HepG2 (cell line): Measurements from ENCODE around the gene HAGHL. TPM values are rescaled to one million over a fixed set of nuclear protein-coding genes. Genes with fewer than 3 reads are reported as not detected.

ENCODE experiments used
- BORCS8-MEF2B ChIP-seq: sonication (generic); formaldehyde crosslinking; IDR thresholded peaks from 2 replicates; pipeline ENCODE4 v1.8.0; 2022; ENCODE audit warnings: mild to moderate bottlenecking, missing genetic modification reagents
- CBX2 ChIP-seq, 2 experiments: fragments of 200-600 bp in 1 of 2; sonication (generic); formaldehyde crosslinking in 1 of 2; IDR thresholded peaks; 2 replicates each; pipeline versions ENCODE4 v1.7.0 to v1.8.1; 2018 to 2022; ENCODE audit warnings: low read depth in 2 of 2, low read length in 1 of 2, mild to moderate bottlenecking in 1 of 2, missing genetic modification reagents in 1 of 2
- CBX5 ChIP-seq: sonication (generic); formaldehyde crosslinking; IDR thresholded peaks from 2 replicates; pipeline ENCODE4 v1.4.0; 2020; ENCODE audit warnings: missing genetic modification reagents, borderline replicate concordance
- IRF2 ChIP-seq: IDR thresholded peaks from 2 replicates; pipeline ENCODE4 v1.6.1; 2018; ENCODE audit warnings: missing genetic modification reagents, missing compliant biosample characterization
- MEF2D ChIP-seq: sonication (generic); formaldehyde crosslinking; IDR thresholded peaks from 2 replicates; pipeline ENCODE4 v1.5.1; 2020; ENCODE audit warnings: mild to moderate bottlenecking, missing genetic modification reagents
- RELA ChIP-seq: sonication (generic); formaldehyde crosslinking; IDR thresholded peaks from 2 replicates; pipeline ENCODE4 v1.4.0; 2020; ENCODE audit warnings: missing genetic modification reagents
- THAP9 ChIP-seq: sonication (generic); formaldehyde crosslinking; IDR thresholded peaks from 2 replicates; pipeline ENCODE4; 2020; ENCODE audit warnings: missing genetic modification reagents, mild to moderate bottlenecking, borderline replicate concordance
- ZNF138 ChIP-seq: sonication (generic); formaldehyde crosslinking; IDR thresholded peaks from 2 replicates; pipeline ENCODE4 v1.5.0; 2020; ENCODE audit warnings: mild to moderate bottlenecking, low read depth, missing genetic modification reagents
- ZNF24 ChIP-seq: fragments of 450-650 bp; IDR thresholded peaks from 2 replicates; pipeline ENCODE4 v1.6.1; 2017; ENCODE audit warnings: antibody characterized with exemption, mild to moderate bottlenecking
- ZNF333 ChIP-seq: sonication (generic); formaldehyde crosslinking; IDR thresholded peaks from 2 replicates; pipeline ENCODE4 v1.4.0; 2020; ENCODE audit warnings: mild to moderate bottlenecking, missing genetic modification reagents, borderline replicate concordance
- ZNF460 ChIP-seq: sonication (generic); formaldehyde crosslinking; IDR thresholded peaks from 2 replicates; pipeline ENCODE4 v1.5.1; 2020; ENCODE audit warnings: missing genetic modification reagents, mild to moderate bottlenecking, borderline replicate concordance
- ZNF83 ChIP-seq: sonication (generic); formaldehyde crosslinking; IDR thresholded peaks from 2 replicates; pipeline ENCODE4 v1.4.0; 2020; ENCODE audit warnings: missing genetic modification reagents, mild to moderate bottlenecking, borderline replicate concordance
- ZSCAN29 ChIP-seq: sonication (generic); formaldehyde crosslinking; conservative IDR thresholded peaks from 2 replicates; pipeline ENCODE4 v1.4.0; 2020; ENCODE audit warnings: mild to moderate bottlenecking, missing genetic modification reagents
- polyA plus RNA-seq, 8 experiments: library from polyadenylated mRNA; depleted of rRNA in 3 of 8; stranded (reverse) in 7 of 8; unstranded in 1 of 8; fragments of >200 nt; fragmentation: Illumina TruSeq in 4 of 8; extraction: Trizol in 4 of 8; gene quantifications; 2 replicates each; pipeline versions ENCODE4 v1.2.1 to v1.2.3, GENCODE V29; 2011 to 2016; ENCODE audit warnings: low read depth in 4 of 8, missing spikeins in 1 of 8, mixed read lengths in 1 of 8; ENCODE audit not compliant: insufficient read depth in 1 of 8
- total RNA-seq, 5 experiments: library from RNA; depleted of rRNA; stranded (reverse); fragments of >200 nt; fragmentation: Illumina TruSeq; extraction: Trizol; gene quantifications; 2 replicates each; pipeline ENCODE4 v1.2.3, GENCODE V29; 2016; ENCODE audit warnings: low read depth in 1 of 5
- TF ChIP-seq, protein P1 (sequence below): sonication (generic); formaldehyde crosslinking; IDR thresholded peaks from 2 replicates; pipeline ENCODE4 v1.4.0; 2020; ENCODE audit warnings: missing genetic modification reagents, borderline replicate concordance
- TF ChIP-seq, protein P2 (sequence below): sonication (generic); formaldehyde crosslinking; IDR thresholded peaks from 2 replicates; pipeline ENCODE4 v1.4.0; 2020; ENCODE audit warnings: missing genetic modification reagents, borderline replicate concordance
- TF ChIP-seq, protein P3 (sequence below): sonication (generic); formaldehyde crosslinking; IDR thresholded peaks from 2 replicates; pipeline ENCODE4 v1.5.1; 2020; ENCODE audit warnings: missing genetic modification reagents, mild to moderate bottlenecking, borderline replicate concordance

HAGHL gene
- total and polyA plus RNA-seq, 2 of the 13 experiments (the other 11 are each of a cell fraction or from before 2014, with no cell fraction given): 3.4 to 8.4 TPM

DNA sequence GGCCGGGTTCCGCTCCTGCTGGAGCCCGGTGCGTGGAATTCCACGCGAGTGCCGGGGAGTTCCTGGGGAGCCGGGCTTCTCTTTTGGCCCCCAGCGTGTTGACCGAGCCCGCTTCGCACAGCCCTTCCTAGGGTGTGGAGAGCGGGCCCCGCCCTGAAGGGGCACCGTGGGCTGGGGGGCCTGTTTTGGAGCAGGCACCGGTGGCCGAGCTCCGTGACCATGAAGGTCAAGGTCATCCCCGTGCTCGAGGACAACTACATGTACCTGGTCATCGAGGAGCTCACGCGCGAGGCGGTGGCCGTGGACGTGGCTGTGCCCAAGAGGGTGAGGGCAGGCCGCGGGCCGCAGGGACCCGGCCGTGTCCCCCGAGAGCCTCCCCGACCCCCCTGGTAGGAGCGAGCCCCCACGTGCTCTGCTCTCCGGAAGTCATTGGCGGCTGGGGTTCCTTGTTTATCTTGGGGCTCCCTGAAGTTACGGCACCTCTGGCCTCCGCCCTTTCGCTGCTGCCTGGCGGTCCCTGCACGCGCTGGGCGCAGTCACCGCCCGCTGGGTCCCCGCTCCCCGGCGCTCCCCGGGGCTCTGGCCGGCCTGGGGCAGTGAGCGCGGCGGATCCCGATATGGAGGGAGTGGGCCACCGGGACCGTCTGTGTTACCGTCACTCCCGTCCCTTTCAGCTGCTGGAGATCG, 528 bp downstream of the HAGHL start (continued):
- TF ChIP-seq, protein P1, sequence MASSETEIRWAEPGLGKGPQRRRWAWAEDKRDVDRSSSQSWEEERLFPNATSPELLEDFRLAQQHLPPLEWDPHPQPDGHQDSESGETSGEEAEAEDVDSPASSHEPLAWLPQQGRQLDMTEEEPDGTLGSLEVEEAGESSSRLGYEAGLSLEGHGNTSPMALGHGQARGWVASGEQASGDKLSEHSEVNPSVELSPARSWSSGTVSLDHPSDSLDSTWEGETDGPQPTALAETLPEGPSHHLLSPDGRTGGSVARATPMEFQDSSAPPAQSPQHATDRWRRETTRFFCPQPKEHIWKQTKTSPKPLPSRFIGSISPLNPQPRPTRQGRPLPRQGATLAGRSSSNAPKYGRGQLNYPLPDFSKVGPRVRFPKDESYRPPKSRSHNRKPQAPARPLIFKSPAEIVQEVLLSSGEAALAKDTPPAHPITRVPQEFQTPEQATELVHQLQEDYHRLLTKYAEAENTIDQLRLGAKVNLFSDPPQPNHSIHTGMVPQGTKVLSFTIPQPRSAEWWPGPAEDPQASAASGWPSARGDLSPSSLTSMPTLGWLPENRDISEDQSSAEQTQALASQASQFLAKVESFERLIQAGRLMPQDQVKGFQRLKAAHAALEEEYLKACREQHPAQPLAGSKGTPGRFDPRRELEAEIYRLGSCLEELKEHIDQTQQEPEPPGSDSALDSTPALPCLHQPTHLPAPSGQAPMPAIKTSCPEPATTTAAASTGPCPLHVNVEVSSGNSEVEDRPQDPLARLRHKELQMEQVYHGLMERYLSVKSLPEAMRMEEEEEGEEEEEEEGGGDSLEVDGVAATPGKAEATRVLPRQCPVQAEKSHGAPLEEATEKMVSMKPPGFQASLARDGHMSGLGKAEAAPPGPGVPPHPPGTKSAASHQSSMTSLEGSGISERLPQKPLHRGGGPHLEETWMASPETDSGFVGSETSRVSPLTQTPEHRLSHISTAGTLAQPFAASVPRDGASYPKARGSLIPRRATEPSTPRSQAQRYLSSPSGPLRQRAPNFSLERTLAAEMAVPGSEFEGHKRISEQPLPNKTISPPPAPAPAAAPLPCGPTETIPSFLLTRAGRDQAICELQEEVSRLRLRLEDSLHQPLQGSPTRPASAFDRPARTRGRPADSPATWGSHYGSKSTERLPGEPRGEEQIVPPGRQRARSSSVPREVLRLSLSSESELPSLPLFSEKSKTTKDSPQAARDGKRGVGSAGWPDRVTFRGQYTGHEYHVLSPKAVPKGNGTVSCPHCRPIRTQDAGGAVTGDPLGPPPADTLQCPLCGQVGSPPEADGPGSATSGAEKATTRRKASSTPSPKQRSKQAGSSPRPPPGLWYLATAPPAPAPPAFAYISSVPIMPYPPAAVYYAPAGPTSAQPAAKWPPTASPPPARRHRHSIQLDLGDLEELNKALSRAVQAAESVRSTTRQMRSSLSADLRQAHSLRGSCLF: no peak
- no peak for TF ChIP-seq ZNF83
- TF ChIP-seq, protein P2, sequence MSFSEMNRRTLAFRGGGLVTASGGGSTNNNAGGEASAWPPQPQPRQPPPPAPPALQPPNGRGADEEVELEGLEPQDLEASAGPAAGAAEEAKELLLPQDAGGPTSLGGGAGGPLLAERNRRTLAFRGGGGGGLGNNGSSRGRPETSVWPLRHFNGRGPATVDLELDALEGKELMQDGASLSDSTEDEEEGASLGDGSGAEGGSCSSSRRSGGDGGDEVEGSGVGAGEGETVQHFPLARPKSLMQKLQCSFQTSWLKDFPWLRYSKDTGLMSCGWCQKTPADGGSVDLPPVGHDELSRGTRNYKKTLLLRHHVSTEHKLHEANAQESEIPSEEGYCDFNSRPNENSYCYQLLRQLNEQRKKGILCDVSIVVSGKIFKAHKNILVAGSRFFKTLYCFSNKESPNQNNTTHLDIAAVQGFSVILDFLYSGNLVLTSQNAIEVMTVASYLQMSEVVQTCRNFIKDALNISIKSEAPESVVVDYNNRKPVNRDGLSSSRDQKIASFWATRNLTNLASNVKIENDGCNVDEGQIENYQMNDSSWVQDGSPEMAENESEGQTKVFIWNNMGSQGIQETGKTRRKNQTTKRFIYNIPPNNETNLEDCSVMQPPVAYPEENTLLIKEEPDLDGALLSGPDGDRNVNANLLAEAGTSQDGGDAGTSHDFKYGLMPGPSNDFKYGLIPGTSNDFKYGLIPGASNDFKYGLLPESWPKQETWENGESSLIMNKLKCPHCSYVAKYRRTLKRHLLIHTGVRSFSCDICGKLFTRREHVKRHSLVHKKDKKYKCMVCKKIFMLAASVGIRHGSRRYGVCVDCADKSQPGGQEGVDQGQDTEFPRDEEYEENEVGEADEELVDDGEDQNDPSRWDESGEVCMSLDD (CRISPR knock-in tag): peak; percentile 90
- TF ChIP-seq IRF2 (CRISPR knock-in tag): no peak
- TF ChIP-seq ZNF24: no peak
- no peak for TF ChIP-seq CBX2 (IDR thresholded peaks at IDR 0.05; ENCODE audit: low read depth, low read length)
- TF ChIP-seq CBX2 (CRISPR knock-in tag; IDR thresholded peaks at IDR 0.05; ENCODE audit: low read depth): no peak
- TF ChIP-seq ZNF460 (CRISPR knock-in tag): no peak
- TF ChIP-seq MEF2D (CRISPR knock-in tag): no peak
- TF ChIP-seq ZNF333 (CRISPR knock-in tag): no peak
- no peak for TF ChIP-seq ZSCAN29
- no peak for TF ChIP-seq THAP9 (CRISPR knock-in tag)
- no peak for TF ChIP-seq RELA
- TF ChIP-seq BORCS8-MEF2B (CRISPR knock-in tag): no peak
- no peak for TF ChIP-seq CBX5 (CRISPR knock-in tag)
- no peak for TF ChIP-seq ZNF138 (CRISPR knock-in tag)
- TF ChIP-seq, protein P3, sequence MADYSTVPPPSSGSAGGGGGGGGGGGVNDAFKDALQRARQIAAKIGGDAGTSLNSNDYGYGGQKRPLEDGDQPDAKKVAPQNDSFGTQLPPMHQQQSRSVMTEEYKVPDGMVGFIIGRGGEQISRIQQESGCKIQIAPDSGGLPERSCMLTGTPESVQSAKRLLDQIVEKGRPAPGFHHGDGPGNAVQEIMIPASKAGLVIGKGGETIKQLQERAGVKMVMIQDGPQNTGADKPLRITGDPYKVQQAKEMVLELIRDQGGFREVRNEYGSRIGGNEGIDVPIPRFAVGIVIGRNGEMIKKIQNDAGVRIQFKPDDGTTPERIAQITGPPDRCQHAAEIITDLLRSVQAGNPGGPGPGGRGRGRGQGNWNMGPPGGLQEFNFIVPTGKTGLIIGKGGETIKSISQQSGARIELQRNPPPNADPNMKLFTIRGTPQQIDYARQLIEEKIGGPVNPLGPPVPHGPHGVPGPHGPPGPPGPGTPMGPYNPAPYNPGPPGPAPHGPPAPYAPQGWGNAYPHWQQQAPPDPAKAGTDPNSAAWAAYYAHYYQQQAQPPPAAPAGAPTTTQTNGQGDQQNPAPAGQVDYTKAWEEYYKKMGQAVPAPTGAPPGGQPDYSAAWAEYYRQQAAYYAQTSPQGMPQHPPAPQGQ: no peak
